GM18868 (cell line): ENCODE results near the gene MLX.
"Not testable (repeated sequence)": the region's sequence is repeated elsewhere in the genome, so short reads cannot be mapped to it uniquely, and the experiment has no call there.

Experiments
- ATAC-seq: cut with Tn5 transposase; IDR thresholded peaks from one replicate; pipeline ENCODE4 v1.9.1; 2021; ENCODE audit warnings: mild to moderate bottlenecking, moderate library complexity; ENCODE audit not compliant: unreplicated experiment

The MLX gene

GRCh38 chr17:42617956-42618431 lies 51.1 kb downstream of the MLX start:
- ATAC-seq: peak; percentile 14

- peak; percentile 76 for ATAC-seq
These were observed 51.7 kb downstream of the MLX start for GRCh38 chr17:42618442-42619150.

- ATAC-seq: not testable (repeated sequence)
These were observed 55.1 kb downstream of the MLX start for GRCh38 chr17:42621987-42622386.
